ENCODE measurements around the gene HTT. TPM values are rescaled to one million over a fixed set of nuclear protein-coding genes. Genes with fewer than 3 reads are reported as not detected.

Gene HTT
- total and polyA plus RNA-seq, 9 of the 15 experiments (the other 6 are each of a cell fraction or from before 2014, with no cell fraction given), result 0.66 to 31.6 (median 14.7) TPM

DNA sequence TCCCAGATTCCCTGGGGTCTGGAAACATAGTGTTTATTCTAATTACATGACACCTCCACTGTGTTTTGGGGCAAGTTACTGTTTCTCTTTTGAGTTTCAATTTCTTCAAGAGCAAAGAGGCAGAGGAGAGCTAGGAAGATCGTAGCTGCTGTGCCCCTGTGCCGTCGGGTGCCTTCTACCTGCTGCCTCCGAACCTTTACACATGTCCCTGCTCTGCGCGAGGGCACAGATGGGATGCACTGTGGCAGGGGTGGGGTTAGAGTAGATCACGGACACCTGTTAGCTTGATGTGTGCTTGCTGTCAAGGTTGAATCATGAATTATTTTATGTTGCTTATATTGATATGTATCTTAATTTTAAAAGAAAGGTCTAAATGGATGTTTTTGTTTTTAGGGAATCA, 103.4 kb downstream of the HTT start (continued):
- TF ChIP-seq CLOCK (CRISPR knock-in tag; IDR thresholded peaks at IDR 0.05; ENCODE audit: borderline replicate concordance) (no peak), MLX (CRISPR knock-in tag; conservative IDR thresholded peaks at IDR 0.05) (no peak), HOXB6 (CRISPR knock-in tag; IDR thresholded peaks at IDR 0.05; ENCODE audit: borderline replicate concordance) (no peak), GTF2B (IDR thresholded peaks at IDR 0.05; ENCODE audit: extremely low read depth, insufficient read length) (no peak), L3MBTL2 (IDR thresholded peaks at IDR 0.05) (no peak), CBX5 (IDR thresholded peaks at IDR 0.05; ENCODE audit: borderline replicate concordance, low read depth) (no peak), ZNF354B (CRISPR knock-in tag; IDR thresholded peaks at IDR 0.05) (no peak), ASH1L (IDR thresholded peaks at IDR 0.05; ENCODE audit: borderline replicate concordance, low read depth, partially characterized antibody) (no peak), ZNF324 (CRISPR knock-in tag; IDR thresholded peaks at IDR 0.05) (no peak)
- TF ChIP-seq, protein P1, sequence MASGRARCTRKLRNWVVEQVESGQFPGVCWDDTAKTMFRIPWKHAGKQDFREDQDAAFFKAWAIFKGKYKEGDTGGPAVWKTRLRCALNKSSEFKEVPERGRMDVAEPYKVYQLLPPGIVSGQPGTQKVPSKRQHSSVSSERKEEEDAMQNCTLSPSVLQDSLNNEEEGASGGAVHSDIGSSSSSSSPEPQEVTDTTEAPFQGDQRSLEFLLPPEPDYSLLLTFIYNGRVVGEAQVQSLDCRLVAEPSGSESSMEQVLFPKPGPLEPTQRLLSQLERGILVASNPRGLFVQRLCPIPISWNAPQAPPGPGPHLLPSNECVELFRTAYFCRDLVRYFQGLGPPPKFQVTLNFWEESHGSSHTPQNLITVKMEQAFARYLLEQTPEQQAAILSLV (tag; IDR thresholded peaks at IDR 0.05), result no peak
